Activated T-cell treated with anti-CD3 and anti-CD28 coated beads for 24 hours (primary cell): ENCODE results near the gene LGR5.

Experiments
- DNase-seq: peaks from one replicate; pipeline ENCODE4 v3.0.0-alpha.2; 2020; ENCODE audit warnings: low read depth

Gene LGR5, protein sequence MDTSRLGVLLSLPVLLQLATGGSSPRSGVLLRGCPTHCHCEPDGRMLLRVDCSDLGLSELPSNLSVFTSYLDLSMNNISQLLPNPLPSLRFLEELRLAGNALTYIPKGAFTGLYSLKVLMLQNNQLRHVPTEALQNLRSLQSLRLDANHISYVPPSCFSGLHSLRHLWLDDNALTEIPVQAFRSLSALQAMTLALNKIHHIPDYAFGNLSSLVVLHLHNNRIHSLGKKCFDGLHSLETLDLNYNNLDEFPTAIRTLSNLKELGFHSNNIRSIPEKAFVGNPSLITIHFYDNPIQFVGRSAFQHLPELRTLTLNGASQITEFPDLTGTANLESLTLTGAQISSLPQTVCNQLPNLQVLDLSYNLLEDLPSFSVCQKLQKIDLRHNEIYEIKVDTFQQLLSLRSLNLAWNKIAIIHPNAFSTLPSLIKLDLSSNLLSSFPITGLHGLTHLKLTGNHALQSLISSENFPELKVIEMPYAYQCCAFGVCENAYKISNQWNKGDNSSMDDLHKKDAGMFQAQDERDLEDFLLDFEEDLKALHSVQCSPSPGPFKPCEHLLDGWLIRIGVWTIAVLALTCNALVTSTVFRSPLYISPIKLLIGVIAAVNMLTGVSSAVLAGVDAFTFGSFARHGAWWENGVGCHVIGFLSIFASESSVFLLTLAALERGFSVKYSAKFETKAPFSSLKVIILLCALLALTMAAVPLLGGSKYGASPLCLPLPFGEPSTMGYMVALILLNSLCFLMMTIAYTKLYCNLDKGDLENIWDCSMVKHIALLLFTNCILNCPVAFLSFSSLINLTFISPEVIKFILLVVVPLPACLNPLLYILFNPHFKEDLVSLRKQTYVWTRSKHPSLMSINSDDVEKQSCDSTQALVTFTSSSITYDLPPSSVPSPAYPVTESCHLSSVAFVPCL

GRCh38 chr12:71439613-71440344, at the start of gene LGR5:
Gene LGR5 (plus strand): TSS chr12:71439798. CDS start chr12:71440081, 283 bp downstream.
- no peak for DNase-seq

GRCh38 chr12:71392521-71393145, 47.0 kb upstream of the LGR5 start:
- no peak for DNase-seq

GRCh38 chr12:71393625-71394024, 46.0 kb upstream of the LGR5 start:
- DNase-seq: no peak

DNA sequence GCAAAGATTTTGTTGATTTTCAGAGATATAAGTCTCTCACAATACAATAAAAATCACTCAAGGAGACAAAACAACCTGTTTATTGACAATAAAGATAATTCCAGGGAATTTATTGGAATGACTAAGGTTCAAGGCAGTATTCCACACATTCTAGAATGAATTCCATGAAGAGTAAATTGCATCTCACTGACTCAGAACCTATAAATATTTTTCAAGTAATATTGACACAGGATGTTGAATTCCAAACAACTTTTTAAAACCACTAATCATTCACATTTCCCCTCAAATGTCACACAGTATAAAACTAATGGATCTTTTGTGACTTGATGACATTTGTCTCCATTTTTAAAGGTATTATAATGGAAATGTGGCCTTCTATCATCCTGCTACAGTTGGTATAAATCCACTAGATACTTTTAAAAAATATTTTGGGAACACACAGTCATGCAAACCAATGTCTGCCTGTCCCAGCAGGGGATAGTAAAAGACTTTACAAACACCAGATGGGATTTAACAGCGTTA, 42.1 kb upstream of the LGR5 start:
- DNase-seq: no peak

DNA sequence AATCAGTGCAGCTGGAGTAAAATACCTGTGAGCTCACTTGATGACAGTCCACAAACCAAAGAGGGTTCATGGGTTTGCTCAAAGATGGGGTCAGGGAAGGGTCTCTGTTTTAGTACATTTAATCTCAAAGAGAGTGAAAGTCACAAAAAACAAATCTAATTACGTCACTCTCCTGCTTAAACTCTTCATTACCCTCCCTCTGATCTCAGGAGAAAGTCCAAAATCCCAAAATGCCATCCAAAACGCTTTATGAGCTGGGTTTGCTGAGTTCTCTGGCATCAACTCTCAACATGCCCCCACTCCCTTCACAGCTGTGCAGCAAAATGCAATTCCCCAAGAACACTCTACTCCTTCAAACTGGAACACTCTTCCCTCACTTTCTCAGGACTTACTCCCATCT, 40.4 kb upstream of the LGR5 start:
- no peak for DNase-seq

DNA sequence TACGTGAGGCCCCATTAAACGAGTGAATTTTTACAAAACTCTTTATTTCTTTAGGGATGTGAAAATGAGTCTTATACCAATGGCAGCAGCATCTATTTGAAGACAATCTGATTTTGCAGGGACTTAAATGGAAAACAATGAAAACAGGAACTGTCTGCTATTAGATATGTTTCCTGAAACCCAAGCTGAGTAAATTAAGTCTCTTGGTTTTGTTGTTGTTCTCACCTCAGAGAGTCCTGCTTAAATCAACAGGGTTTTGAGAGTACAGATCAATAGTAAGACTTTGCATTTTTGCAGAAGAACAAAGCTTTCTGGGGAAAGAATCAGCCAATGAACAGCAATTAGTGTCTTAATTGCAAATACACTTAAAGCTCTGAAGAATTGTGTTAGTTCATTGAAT, 39.1 kb upstream of the LGR5 start:
- no peak for DNase-seq

- no peak for DNase-seq
Measured at GRCh38 chr12:71405884-71406283, 33.7 kb upstream of the LGR5 start.

DNA sequence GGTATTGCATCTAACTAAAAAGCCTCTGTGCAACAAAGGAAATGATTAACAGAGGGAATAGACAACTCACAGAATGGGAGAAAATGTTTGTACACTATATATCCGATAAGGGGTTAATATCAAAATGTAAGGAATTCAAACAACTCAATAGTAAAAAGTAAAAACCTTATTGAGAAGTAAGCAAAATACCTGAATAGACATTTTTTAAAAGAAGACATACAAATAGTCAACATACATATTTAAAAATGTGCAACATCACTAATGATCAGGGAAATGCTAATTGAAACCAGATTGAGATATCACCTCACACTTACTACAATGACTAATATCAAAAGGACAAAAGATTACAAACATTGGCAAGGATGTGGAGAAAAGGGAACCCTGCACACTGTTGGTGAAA, 31.9 kb upstream of the LGR5 start:
- DNase-seq: no peak

DNA sequence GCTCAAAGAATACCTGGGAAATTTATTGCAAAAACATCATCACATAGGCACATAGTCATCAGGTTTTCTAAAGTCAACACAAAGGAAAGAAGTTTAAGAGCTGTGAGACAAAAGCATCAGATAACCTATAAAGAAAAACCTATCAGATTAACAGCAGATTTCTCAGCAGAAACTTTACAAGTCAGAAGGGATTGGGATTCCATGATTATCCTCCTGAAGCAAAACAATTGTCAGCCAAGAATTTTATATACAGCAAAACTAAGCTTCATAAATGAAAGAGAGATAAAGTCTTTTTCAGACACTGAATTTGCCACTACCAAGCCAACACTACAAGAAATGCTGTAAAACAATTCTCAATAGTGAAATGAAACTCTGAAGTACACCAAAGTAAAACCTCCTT, 28.8 kb upstream of the LGR5 start:
- no peak for DNase-seq

- no peak for DNase-seq
Measured at GRCh38 chr12:71411635-71412034, 28.0 kb upstream of the LGR5 start.

DNA sequence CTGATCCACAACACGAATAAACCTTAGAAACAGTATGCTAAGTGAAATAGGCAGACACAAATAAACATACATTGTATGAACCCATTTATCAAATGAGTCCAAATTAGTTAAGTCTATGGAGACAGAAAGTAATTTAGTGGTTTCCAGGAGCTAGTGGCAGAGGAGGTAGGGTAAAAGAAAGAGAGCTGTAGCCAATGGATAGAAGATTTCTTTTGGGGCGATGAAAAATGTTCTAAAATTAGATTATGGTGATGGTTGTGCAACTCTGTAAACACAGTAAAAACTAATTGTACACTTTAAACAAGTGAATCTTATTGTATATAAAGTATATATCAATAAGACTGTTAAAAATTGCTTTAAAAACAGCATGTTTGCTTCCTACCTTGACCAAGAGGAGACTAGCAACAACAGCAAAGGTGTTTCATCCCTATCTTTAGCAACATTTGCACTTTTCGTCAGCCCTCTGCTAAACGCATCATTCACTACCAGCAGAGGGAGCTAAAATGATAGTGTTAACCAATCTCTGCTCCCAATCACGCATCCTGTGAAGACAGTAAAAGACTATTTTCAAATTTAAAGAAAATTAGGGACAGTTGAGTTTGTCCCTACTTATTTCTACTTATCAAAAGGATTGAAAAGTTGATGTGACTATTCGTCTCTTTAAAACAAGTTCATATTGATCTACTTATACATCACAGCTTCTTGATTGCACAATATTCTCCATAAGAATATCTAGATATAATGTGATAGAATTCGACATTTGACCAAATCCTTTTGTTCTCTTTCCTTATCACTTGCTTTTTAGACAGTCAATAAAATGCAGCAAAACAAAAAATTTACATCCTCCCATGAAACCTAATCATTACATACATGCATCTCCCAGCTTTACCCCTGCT, 24.0 kb upstream of the LGR5 start:
- peak; percentile 27 for DNase-seq

GRCh38 chr12:71417181-71417580, 22.4 kb upstream of the LGR5 start:
- no peak for DNase-seq

GRCh38 chr12:71420775-71421406, 18.7 kb upstream of the LGR5 start:
- DNase-seq: no peak

- DNase-seq: no peak
Measured at GRCh38 chr12:71425568-71426299, 13.9 kb upstream of the LGR5 start.

DNA sequence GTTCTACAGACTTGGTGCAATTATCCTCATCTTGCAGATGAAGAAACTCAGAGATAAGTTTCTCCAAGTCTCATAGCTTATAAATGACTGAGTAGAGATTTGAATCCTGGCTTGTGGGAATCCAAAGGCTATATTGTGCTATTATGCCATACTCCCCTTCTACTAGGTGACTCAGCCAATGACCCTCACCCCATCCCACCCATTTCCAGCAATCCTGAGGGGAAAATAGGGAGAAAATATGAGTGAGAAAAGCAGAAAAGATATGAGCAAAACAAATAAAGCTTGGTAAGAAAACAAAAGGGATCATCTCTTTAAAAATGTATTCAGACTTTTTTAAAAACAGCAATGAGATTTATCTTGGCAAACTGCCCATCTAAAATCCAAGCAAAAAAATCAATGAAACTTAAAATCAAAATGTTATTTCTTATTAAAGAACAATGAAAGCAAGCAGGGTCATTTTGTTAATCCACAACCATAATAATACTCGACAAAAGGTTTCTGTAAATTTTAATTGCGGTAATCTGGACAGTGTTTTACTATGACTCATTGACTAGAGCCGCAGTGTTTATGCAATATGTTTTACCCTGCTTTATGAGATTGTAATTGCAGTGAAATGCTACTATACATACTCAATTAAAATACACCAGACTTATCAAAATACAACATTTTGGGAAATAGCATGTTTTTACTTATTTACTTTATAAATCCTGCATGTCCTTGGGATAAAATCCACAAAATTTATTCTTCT, 13.1 kb upstream of the LGR5 start:
- no peak for DNase-seq

DNA sequence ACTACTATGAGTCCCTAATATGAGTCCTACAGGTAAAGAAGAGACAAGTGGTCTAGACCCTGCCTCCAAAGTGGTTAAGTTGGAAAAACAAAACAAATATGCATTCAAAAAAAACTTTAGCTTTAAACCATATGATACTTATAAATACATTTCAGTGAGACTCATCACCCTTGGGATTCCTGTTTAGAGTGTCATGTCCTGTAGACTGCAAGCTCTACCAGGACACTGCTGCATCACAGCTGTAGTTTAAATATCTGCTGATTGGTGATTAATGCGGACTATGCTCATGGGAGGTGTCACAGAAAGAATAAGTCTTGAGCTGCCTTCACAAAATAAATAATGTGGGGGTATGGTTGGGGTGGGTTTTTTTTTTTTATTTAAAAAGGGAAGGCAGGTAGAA, 8.8 kb upstream of the LGR5 start:
- DNase-seq: no peak

DNA sequence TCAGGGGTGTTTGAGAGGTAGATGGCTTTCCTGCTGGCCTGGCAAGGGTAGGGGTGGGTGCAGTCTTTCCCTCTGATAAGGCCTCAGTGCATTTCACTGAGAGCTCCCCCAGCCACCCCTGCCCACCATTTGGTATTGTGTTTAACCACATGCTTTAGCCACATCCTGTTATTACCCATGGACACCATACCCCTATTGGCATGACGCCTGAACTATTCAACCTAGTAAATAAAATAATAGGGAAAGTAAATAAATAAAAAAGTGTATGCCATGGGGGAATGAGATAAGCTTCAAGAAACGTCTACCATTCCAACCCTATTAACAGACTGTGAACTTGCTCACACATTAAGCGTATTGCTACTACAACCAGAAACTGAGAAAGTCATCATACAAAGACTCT, 7.6 kb upstream of the LGR5 start:
- DNase-seq: no peak

DNA sequence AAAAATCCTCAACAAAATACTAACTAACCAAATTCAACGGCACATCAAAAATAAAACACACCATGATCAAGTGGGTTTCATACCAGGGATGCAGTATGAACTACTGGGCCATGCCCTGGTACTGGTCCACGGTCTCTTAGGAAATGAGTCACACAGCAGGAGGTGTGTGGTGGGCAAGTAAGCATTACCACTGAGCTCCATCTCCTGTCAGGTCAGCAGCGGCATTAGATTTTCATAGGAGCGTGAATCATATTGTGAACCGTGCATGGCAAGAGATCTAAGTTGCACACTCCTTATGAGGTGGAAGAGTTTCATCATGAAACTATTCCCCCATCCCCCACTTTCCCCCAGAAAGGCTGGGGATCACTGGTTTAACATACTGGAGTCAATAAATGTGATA, 6.7 kb upstream of the LGR5 start:
- DNase-seq: no peak

- no peak for DNase-seq
Measured at GRCh38 chr12:71436696-71437095, 2.9 kb upstream of the LGR5 start.
